Fibroblast of the aortic adventitia (primary cell): ENCODE data around the gene TNFAIP8. TPM values are rescaled to one million over a fixed set of nuclear protein-coding genes. Genes with fewer than 3 reads are reported as not detected.

Experiments used
- DNase-seq: peaks from one replicate; pipeline ENCODE4 v3.0.0-alpha.2; 2010; ENCODE audit warnings: low read depth
- H3K4me3 ChIP-seq: 2 replicates; pipeline ENCODE4 v1.5.1; 2011; ENCODE audit warnings: low read depth, mild to moderate bottlenecking, control low read depth, low read length, moderate library complexity
- CTCF ChIP-seq: IDR thresholded peaks from 2 replicates; pipeline ENCODE4 v1.5.1; 2011; ENCODE audit warnings: mild to moderate bottlenecking, low read length, control low read depth, inconsistent platforms; ENCODE audit not compliant: insufficient read depth
- total RNA-seq: library from RNA; depleted of rRNA; stranded (reverse); fragments of >200 nt; gene quantifications from 2 replicates; pipeline ENCODE4 v1.2.3, GENCODE V29; 2012; ENCODE audit warnings: low replicate concordance

The TNFAIP8 gene
- total RNA-seq, result 13.4 and 33.3 TPM in 2 replicates

- H3K4me3 ChIP-seq, result peak within 1 kb of the TSS; percentile 81
- peak; percentile 69 for DNase-seq
- TF ChIP-seq CTCF, result no peak
Observed at GRCh38 chr5:119355685-119356611, at the start of gene TNFAIP8. TSS of gene TNFAIP8 (plus strand) at chr5:119356019. CDS start at chr5:119356091, 72 bp downstream.

GRCh38 chr5:119307170-119307569 is 48.6 kb upstream of the TNFAIP8 start:
- H3K4me3 ChIP-seq, result no peak overlapping the region
- DNase-seq, result no peak
- TF ChIP-seq CTCF, result no peak

GRCh38 chr5:119309326-119309725 is 46.5 kb upstream of the TNFAIP8 start:
- TF ChIP-seq CTCF, result no peak
- no peak for DNase-seq
- H3K4me3 ChIP-seq, result no peak overlapping the region

GRCh38 chr5:119311688-119312087 is 44.1 kb upstream of the TNFAIP8 start:
- DNase-seq, result no peak
- H3K4me3 ChIP-seq, result no peak overlapping the region
- TF ChIP-seq CTCF, result no peak

GRCh38 chr5:119312403-119312802 is 43.4 kb upstream of the TNFAIP8 start:
- no peak for TF ChIP-seq CTCF
- no peak overlapping the region for H3K4me3 ChIP-seq
- no peak for DNase-seq

GRCh38 chr5:119313197-119313596 is 42.6 kb upstream of the TNFAIP8 start:
- H3K4me3 ChIP-seq, result no peak overlapping the region
- no peak for TF ChIP-seq CTCF
- no peak for DNase-seq
